Superior temporal gyrus (tissue), 1 donor: ENCODE results near the gene PDE6A.
"Not testable (repeated sequence)": the region's sequence is repeated elsewhere in the genome, so short reads cannot be mapped to it uniquely, and the experiment has no call there.

Experiments used
- DNase-seq: peaks from one replicate; pipeline ENCODE4 v3.0.0-alpha.2; 2016; ENCODE audit errors: extremely low spot score

Gene PDE6A

DNA sequence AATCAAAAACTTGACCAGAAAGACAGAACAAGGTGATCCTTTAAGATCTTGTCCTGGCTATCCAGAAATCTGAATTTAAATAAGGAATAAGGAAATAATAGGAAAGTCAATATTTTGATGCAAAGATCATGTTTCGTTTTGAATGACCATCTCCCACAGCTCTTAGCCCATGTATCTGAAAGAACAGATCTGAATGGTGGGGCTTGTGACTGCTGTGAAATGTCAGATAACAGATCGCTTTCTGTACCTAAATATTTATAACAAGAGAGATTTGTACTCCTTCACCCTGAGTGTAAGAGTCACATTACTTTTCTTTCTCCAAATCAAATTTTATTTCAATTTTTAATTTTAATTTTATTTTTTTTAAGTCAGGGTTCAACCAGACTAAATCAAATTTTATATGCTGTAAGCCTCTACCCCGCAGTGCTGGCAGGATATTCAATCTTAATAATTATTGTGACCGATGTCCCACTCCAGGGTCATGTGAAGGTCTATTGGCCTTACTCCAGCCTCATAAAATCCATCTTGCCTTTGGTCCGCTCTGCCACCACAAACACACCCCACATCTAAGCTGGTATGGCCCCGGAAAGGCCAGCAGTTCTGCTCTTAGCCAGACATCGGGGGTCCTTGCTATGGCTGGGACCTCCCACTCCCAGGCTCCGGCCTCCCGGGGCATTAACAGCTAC, 9.0 kb upstream of the PDE6A start:
- DNase-seq: no peak

- no peak for DNase-seq
Measured at GRCh38 chr5:149951138-149951749, 6.7 kb upstream of the PDE6A start.

- DNase-seq: no peak
Measured at GRCh38 chr5:149948993-149949392, 4.4 kb upstream of the PDE6A start.

DNA sequence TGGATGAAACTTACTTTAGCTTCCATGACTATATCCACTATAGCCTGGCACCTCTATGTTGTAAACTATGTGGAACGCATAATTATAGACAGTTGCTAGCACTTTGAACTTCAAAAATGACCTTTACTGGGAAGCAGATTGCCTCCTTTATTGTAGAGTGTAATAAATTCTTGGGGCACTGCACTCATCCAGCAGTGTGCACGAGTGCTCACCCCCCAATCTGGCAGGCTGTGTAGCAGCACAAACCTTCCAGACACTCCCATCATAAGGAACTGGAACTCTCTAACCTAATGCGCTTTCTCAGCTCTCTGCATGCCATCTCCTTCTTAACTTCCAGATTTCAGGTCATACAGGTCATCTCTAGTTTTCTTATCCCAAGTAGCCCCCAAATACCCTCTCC, 1.5 kb upstream of the PDE6A start:
- DNase-seq: no peak

- not testable (repeated sequence) for DNase-seq
Measured at GRCh38 chr5:149943177-149943949, 1.2 kb downstream of the PDE6A start.

DNA sequence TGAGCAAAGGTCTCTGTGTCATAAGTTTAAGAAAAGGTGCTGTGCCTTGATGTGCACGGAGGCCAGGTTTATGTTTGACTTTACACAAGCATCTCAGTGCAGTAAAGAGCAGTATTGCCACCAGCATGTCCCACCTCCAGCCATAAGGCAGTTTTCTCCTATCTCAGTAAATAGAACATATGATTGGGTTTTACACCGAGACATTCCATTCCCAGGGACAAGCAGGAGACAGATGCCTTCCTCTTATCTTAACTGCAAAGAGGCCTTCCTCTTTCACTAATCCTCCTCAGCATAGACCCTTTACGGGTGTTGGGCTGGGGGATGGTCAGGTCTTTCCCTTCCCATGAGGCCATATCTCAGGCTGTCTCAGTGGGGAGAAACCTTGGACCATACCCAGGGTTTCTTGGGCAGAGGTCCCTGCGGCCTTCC, 1.8 kb downstream of the PDE6A start:
- DNase-seq: not testable (repeated sequence)

GRCh38 chr5:149942199-149942598, 2.4 kb downstream of the PDE6A start:
- no peak for DNase-seq

DNA sequence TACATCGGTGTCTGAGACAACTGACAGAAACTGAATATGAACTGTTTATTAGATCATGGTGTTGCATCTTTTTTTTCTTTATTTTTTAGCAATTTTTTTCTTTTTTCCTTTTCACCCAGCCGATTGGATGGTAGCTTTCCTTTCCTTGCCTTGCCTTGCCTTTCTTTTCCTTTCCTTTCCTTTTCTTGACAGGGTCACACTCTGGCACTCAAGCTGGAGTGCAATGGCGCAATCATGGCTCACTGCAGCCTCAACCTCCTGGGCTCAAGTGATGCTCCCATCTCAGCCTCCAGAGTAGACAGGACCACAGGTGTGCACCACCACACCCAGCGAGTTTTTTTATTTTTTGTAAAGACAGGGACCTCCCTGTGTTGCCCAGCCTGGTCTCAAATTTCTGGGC, 2.8 kb downstream of the PDE6A start:
- DNase-seq: no peak

DNA sequence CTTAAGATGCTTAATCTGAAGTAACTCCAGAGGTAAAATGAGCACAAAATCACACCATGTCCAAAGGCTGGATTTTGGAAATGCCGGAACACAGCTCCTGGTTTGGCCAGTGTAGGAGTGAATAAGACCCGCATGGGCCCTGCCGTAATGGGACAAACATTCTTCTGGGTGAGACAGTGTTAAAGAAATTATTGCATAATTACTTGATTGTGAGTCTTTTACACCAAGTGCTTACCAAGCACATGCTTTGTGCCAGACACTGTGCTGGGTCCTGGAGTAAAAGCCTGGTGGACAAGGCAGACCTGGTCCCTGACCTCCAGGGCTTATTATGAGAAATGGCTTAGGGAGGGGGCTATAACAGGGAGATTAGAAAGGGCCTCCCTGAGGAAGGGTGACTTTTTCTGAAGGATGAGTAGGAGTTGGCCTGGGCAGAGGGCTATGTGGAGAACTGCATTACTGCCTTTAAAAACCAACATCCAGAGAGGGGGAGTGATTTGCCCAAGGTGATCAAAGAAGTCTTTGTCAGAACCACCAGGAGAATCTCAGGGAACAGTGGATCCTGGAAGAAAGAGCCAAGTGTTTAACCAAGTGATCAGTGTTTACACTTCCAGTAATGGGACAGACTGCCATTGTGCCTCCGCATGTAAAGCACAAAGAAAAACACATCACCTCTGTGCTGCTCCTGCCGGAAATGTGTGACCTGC, 3.5 kb downstream of the PDE6A start:
- no peak for DNase-seq

GRCh38 chr5:149940077-149940574, 4.5 kb downstream of the PDE6A start:
- DNase-seq: no peak

DNA sequence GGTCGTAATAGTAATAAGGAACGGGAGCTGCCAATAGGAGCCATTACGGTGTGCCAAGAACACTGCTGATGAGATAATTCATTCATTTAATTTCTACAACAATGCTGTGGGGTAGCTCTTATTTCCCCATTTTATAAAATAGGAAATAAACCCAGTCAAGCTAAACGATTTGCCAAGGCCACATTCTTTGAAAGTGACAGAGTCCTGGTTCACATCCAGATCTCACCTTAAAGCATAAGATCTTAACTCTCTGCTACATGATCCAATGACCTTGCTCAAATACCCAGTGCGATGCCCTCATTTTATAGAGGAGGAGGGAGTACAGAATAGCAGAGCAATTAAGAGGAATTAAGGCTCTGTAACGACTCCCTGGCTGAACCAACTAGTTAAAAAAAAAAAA, 5.0 kb downstream of the PDE6A start:
- DNase-seq: no peak

DNA sequence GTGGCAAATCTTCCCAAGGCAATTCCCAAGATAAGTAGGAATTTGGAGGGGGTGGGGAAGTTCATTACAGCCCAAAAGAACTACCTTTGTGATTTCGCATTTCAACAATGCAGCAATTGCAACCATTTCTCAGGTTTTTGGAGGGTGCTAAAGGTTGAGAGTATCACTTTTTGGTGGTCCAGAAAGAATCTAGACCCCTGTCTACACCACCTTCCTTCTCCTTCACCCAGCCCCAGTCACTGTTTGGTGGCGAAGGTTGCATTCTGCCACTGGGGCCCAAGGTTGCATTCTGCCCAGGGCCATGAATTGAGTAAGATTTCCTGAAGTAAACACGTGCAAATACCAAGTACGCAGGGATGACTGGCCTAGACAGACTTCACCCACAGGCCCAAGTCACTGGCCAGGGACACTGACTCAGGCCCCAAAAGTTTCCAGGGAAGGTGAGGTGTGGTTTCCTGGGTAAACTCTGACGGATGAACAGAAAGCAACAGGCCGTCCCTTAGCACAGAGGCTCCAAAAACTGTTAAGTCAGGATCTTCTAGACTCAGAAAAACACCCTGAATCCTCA, 5.7 kb downstream of the PDE6A start:
- DNase-seq: no peak

GRCh38 chr5:149938279-149938678, 6.3 kb downstream of the PDE6A start:
- DNase-seq: no peak

DNA sequence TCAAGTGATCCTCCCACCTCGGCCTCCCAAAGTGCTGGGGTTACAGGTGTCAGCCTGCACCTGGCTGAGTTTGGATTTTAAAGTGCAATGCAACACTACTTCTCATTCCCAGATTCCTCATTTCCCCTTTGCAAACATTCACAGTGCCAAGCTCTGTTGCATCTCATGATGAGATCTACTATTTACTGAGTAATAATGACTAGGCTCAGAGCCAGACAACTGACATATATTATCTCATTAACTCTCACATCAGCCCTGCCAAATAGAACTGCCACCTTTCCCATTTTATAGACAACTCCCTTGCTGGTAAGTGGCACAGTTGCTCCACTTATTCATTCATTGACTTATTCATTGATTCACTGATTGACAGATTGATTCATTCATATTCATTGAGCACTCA, 7.0 kb downstream of the PDE6A start:
- no peak for DNase-seq

DNA sequence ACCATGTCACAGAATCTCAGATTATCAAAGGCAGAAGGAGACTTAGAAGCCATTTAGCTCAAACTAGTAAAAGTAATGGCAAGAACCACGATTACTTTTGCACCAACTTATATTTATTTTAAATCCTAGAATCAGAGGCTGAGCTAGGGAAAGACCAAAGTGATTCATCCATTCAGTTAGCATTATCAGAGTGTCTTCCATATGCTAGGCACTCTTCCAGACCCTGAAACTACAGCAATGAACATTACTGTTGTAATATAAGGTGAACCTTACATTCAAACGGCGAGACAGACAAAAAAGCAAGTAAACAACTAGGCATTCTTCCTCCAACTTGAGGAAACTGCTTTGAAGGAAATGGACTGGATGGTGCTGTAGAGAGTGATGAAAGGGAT, 7.9 kb downstream of the PDE6A start:
- no peak for DNase-seq

DNA sequence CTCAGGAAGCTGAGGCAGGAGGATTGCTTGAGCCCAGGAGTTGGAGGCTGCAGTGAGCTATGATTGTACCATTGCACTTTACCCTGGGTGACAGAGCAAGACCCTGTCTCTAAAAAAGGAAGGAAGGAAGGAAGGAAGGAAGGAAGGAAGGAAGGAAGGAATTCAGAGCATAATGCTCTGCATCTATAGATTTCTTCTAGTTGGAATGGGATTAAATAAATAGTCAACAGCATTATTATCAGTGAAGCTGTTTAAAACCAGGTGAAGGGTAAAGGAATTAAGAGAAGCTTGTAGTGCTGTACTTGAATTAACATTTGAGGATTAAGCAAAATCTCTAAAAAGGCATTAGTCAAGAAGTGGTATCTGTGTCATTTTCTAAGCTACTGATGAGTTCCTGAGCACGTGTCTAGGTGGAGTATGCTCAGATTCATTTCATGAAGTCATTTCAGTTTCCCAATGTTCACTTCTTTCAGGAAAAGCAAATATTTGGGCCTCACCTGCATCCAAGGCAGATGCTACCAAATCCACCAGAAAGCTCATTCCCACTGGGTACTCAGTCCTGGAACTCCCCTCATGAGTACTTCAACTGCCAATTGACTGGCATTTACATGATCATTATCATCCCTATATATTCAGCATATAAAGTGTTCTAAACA, 8.4 kb downstream of the PDE6A start:
- no peak for DNase-seq

DNA sequence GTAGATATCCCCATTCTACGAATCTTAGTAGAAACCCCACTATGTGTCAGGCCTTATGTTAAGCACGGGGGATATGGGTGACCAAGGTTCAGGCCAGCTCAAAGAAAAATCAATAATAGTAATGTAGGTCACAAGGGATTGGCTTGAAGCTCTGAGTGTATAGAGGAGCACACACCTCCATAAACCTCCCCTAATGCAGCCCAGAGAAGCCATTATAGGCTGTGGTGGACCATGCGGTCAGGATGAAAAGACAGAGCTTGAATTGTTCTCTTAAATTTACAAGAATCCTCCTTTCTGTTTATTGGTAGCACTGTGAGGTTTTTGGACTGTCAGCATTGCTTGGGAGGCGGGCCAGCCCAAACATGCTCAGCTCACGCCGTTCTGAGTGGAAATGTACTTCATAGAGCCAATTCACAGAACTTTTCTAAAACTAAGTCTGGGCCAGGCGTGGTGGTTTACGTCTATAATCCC, 9.1 kb downstream of the PDE6A start:
- DNase-seq: no peak

DNA sequence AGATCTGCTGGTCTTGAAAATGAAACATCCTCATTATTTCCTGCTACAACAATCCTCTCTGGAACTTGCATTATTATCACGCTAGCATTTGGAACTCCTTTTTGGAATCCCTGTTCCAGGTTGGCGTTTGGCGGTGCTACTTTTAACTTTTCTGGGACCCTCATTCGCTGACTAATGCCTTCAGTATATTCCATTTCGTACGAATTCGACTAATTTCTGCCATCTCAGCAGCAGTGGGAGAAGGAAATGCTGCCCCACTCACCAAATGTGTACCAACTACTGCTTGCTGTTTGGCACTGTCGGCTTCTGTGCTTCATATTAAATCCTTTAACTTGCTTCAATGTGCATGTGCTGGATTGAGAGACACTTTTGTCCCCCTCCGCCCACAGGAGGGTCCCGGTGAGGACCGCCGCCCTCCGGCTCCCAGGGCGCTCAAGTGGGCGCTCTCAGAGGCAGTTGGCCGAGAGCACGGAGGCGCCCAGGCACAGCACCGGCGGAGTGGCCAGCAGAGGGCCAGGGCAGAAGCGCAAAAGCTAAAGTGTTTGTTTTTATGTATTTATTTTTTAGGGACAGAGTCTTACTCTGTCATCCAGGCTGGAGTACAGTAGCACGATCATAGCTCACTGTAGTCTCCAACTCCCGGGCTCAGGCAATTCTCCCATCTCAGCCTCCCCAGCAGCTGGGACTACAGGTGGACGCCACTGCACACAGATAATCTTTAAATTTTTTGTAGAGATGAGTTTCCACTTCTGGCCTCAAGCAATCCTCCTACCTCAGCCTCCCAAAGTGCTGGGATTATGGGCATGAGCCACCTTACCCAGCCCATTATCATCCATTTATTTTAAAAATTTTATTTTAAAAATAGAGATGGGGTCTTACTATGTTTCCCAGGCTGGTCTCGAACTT, 11.9 kb downstream of the PDE6A start:
- no peak for DNase-seq

DNA sequence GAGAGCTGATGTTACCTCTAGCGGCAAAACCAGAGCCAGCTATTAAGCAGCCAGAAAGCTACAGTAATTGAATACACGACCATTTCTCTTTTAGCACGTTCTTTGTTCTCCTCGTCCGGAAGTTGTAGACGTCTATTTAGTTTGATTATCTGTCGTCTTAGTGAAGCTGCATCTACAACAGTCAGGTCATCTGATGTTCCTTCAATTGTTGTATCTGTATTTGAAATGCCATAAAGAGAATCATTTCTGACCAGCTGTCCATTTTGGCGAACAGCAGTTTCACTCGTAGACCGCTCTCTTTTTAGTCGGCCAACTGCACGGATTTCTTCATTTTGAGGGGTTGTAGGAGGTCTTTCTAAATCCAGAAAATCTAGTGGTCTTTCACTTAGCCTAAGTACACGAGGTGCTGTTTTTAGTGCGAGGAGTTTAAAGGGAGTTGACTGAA, 12.6 kb downstream of the PDE6A start:
- no peak for DNase-seq
